Neural cell (in vitro differentiated cells): ENCODE results near the gene ZCCHC14. TPM values are rescaled to one million over a fixed set of nuclear protein-coding genes. Genes with fewer than 3 reads are reported as not detected.

ENCODE experiments used
- H2AFZ ChIP-seq: fragments of 200-600, 300-800 bp; sonication (generic), shearing (Covaris generic); 2 replicates; pipeline ENCODE4 v1.6.0; 2014; ENCODE audit warnings: low read depth, mild to moderate bottlenecking, antibody characterized with exemption, low read length, moderate library complexity
- H3F3A ChIP-seq: fragments of 200-600 bp; shearing (Covaris generic); 2 replicates; pipeline ENCODE4 v1.6.1; 2016; ENCODE audit warnings: mild to moderate bottlenecking, moderate library complexity, mixed read lengths, antibody characterized with exemption, low read length; ENCODE audit not compliant: insufficient read depth, poor library complexity, severe bottlenecking
- H3K27ac ChIP-seq: fragments of 200-600, 300-800 bp; sonication (generic), shearing (Covaris generic); 2 replicates; pipeline ENCODE4 v1.5.1; 2014; ENCODE audit warnings: mild to moderate bottlenecking, low read length, moderate library complexity
- H3K27me3 ChIP-seq: fragments of 300-800, 200-600 bp; sonication (generic), shearing (Covaris generic); 2 replicates; pipeline ENCODE4 v1.6.0; 2014; ENCODE audit warnings: mild to moderate bottlenecking, low read depth, low read length, moderate library complexity; ENCODE audit not compliant: insufficient read depth
- H3K36me3 ChIP-seq: fragments of 300-800, 200-600 bp; sonication (generic), shearing (Covaris generic); 2 replicates; pipeline ENCODE4 v1.5.1; 2014; ENCODE audit warnings: mild to moderate bottlenecking, antibody characterized with exemption, low read length, moderate library complexity; ENCODE audit not compliant: insufficient read depth
- H3K4me2 ChIP-seq: fragments of 300-800, 200-600 bp; sonication (generic), shearing (Covaris generic); 2 replicates; pipeline ENCODE4 v1.6.0; 2014; ENCODE audit warnings: mild to moderate bottlenecking, low read length
- H3K4me3 ChIP-seq: fragments of 300-800, 200-600 bp; sonication (generic), shearing (Covaris generic); 2 replicates; pipeline ENCODE4 v1.5.1; 2014; ENCODE audit warnings: mild to moderate bottlenecking, low read length, moderate library complexity
- H3K79me2 ChIP-seq: fragments of 200-600 bp; shearing (Covaris generic); replicated peaks from 2 replicates; pipeline ENCODE4 v1.6.0; 2014; ENCODE audit warnings: mild to moderate bottlenecking, low read length, moderate library complexity; ENCODE audit not compliant: insufficient read depth
- H3K9ac ChIP-seq: fragments of 300-800, 200-600 bp; sonication (generic), shearing (Covaris generic); 2 replicates; pipeline ENCODE4 v1.6.1; 2016; ENCODE audit warnings: mild to moderate bottlenecking, low read length, mixed read lengths
- H3K9me2 ChIP-seq: fragments of 200-600 bp; shearing (Covaris generic); 2 replicates; pipeline ENCODE4 v1.6.1; 2016; ENCODE audit warnings: mild to moderate bottlenecking, low read length, mixed read lengths; ENCODE audit not compliant: insufficient read depth
- H3K9me3 ChIP-seq: fragments of 200-600, 300-800 bp; sonication (generic), shearing (Covaris generic); 2 replicates; pipeline ENCODE4 v1.6.1; 2016; ENCODE audit warnings: mild to moderate bottlenecking, mixed run types, low read length, moderate library complexity, mixed read lengths
- H4K20me1 ChIP-seq: fragments of 200-600 bp; shearing (Covaris generic); 2 replicates; pipeline ENCODE4 v1.6.1; 2016; ENCODE audit warnings: mild to moderate bottlenecking, mixed run types; ENCODE audit not compliant: insufficient read depth
- CTCF ChIP-seq: fragments of 450-650 bp; IDR thresholded peaks from 2 replicates; pipeline ENCODE4 v1.5.1; 2014; ENCODE audit warnings: antibody characterized with exemption, mild to moderate bottlenecking, moderate library complexity; ENCODE audit not compliant: poor library complexity, severe bottlenecking
- EP300 ChIP-seq: fragments of 450-650 bp; conservative IDR thresholded peaks from 2 replicates; pipeline ENCODE4 v1.6.1; 2014; ENCODE audit warnings: antibody characterized with exemption, mild to moderate bottlenecking, moderate library complexity; ENCODE audit not compliant: poor library complexity, severe bottlenecking
- EZH2 ChIP-seq: fragments of 200-600, 300-800 bp; shearing (Covaris generic), sonication (generic); IDR thresholded peaks from 2 replicates; pipeline ENCODE4 v1.6.1; 2014; ENCODE audit warnings: antibody characterized with exemption, low read length, borderline replicate concordance, mild to moderate bottlenecking; ENCODE audit not compliant: insufficient read depth, poor library complexity, severe bottlenecking
- MXI1 ChIP-seq: fragments of 450-650 bp; conservative IDR thresholded peaks from 2 replicates; pipeline ENCODE4 v1.6.1; 2014; ENCODE audit warnings: antibody characterized with exemption, mild to moderate bottlenecking; ENCODE audit not compliant: poor library complexity, severe bottlenecking
- POLR2AphosphoS5 ChIP-seq: IDR thresholded peaks from 2 replicates; pipeline ENCODE4 v1.6.1; 2012
- RAD21 ChIP-seq: fragments of 450-650 bp; conservative IDR thresholded peaks from 2 replicates; pipeline ENCODE4 v1.6.1; 2014; ENCODE audit warnings: antibody characterized with exemption, mild to moderate bottlenecking, moderate library complexity
- REST ChIP-seq: IDR thresholded peaks from 2 replicates; pipeline ENCODE4 v1.6.1; 2012; ENCODE audit warnings: borderline replicate concordance
- SMC3 ChIP-seq: fragments of 450-650 bp; conservative IDR thresholded peaks from 2 replicates; pipeline ENCODE4 v1.6.1; 2014; ENCODE audit warnings: antibody characterized with exemption, mild to moderate bottlenecking, moderate library complexity; ENCODE audit not compliant: poor library complexity
- TAF1 ChIP-seq: IDR thresholded peaks from 2 replicates; pipeline ENCODE4 v1.6.1; 2012; ENCODE audit warnings: low read depth
- polyA plus RNA-seq: library from polyadenylated mRNA; depleted of rRNA; stranded (reverse); fragments of >200 nt; gene quantifications from 2 replicates; pipeline ENCODE4 v1.2.3, GENCODE V29; 2014

The ZCCHC14 gene
- polyA plus RNA-seq, 1 donor from 2014 or later, result 22.1 TPM

- TF ChIP-seq EP300 (no peak), TAF1 (no peak), RAD21 (no peak), SMC3 (no peak), POLR2AphosphoS5 (no peak), REST (no peak), CTCF (no peak), MXI1 (no peak), EZH2 (no peak)
Observed at GRCh38 chr16:87466975-87467501, 25.8 kb downstream of the ZCCHC14 start.

GRCh38 chr16:87465879-87466278, 26.9 kb downstream of the ZCCHC14 start:
- H3K9me3 ChIP-seq, result no peaks in the 10 kb centered on the region
- TF ChIP-seq EP300 (no peak), TAF1 (no peak), MXI1 (no peak), RAD21 (no peak), SMC3 (no peak), CTCF (no peak), EZH2 (no peak), POLR2AphosphoS5 (no peak), REST (no peak)
- H3K9me2 ChIP-seq, result no peaks in the 10 kb centered on the region
- H3K4me3 ChIP-seq, result no peak overlapping the region
- peak overlapping the region; percentile 16 for H3K9ac ChIP-seq
- H3K36me3 ChIP-seq, result no peaks in the 10 kb centered on the region
- H2AFZ ChIP-seq, result no peak overlapping the region
- H3K27ac ChIP-seq, result no peak overlapping the region
- no peak overlapping the region for H3K4me2 ChIP-seq
- peaks cover 40% of the 10 kb centered on the region for H3K79me2 ChIP-seq
- H3K27me3 ChIP-seq, result no peaks in the 10 kb centered on the region
- no peaks in the 10 kb centered on the region for H3F3A ChIP-seq
- peaks cover 8% of the 10 kb centered on the region for H4K20me1 ChIP-seq

More at GRCh38 chr16:87466975-87467501, 25.8 kb downstream of the ZCCHC14 start:
- H3K9me3 ChIP-seq, result no peaks in the 10 kb centered on the region
- no peaks in the 10 kb centered on the region for H3K27me3 ChIP-seq
- H4K20me1 ChIP-seq, result peaks cover 7% of the 10 kb centered on the region
- no peak overlapping the region for H3K4me3 ChIP-seq
- no peak overlapping the region for H3K27ac ChIP-seq
- no peaks in the 10 kb centered on the region for H3K9me2 ChIP-seq
- no peak overlapping the region for H2AFZ ChIP-seq
- H3K9ac ChIP-seq, result no peak overlapping the region
- H3K79me2 ChIP-seq, result peaks cover 42% of the 10 kb centered on the region
- H3K4me2 ChIP-seq, result no peak overlapping the region
- no peaks in the 10 kb centered on the region for H3K36me3 ChIP-seq
- H3F3A ChIP-seq, result no peaks in the 10 kb centered on the region
